D721Med (cell line): ENCODE measurements around the gene ESPN.

ENCODE experiments used
- DNase-seq: peaks from one replicate; pipeline ENCODE4 v3.0.0; 2011; ENCODE audit warnings: low spot score; ENCODE audit not compliant: insufficient read length
- FAIRE-seq: peaks from 2 replicates; lab custom pipeline; 2011; peaks lifted over from hg19 to GRCh38; lab: Jason Lieb, UNC
- CTCF ChIP-seq: IDR thresholded peaks from 2 replicates; pipeline ENCODE4 v1.5.1; 2012; ENCODE audit warnings: mild to moderate bottlenecking, control low read depth; ENCODE audit not compliant: insufficient read depth; ENCODE audit errors: missing control alignments

ESPN gene

GRCh38 chr1:6481820-6482219, 57.2 kb downstream of the ESPN start:
- no peak for FAIRE-seq
- no peak for DNase-seq
- TF ChIP-seq CTCF, result no peak

GRCh38 chr1:6483017-6483760, 58.6 kb downstream of the ESPN start:
- no peak for TF ChIP-seq CTCF
- no peak for DNase-seq
- FAIRE-seq, result no peak

- FAIRE-seq (no peak), DNase-seq (no peak)
- no peak for TF ChIP-seq CTCF
These were observed 59.2 kb downstream of the ESPN start for GRCh38 chr1:6483761-6484117.

GRCh38 chr1:6484826-6485167, 60.2 kb downstream of the ESPN start:
- DNase-seq (no peak), FAIRE-seq (no peak)
- no peak for TF ChIP-seq CTCF

GRCh38 chr1:6485168-6486101, 60.9 kb downstream of the ESPN start:
- DNase-seq, result no peak

GRCh38 chr1:6486433-6487011, 61.9 kb downstream of the ESPN start:
- FAIRE-seq, result no peak
- TF ChIP-seq CTCF, result peak; percentile 71
- peak; percentile 77 for DNase-seq

More at GRCh38 chr1:6485168-6486101, 60.9 kb downstream of the ESPN start:
- FAIRE-seq, result no peak
- TF ChIP-seq CTCF, result no peak
